DOHH2 (cell line): Measurements from ENCODE around the gene PUS10.

Experiments
- H3F3A ChIP-seq: fragments of 200-600 bp; sonication (generic), shearing (Covaris generic); 2 replicates; pipeline ENCODE4 v1.6.0; 2016; ENCODE audit warnings: antibody characterized with exemption, mild to moderate bottlenecking; ENCODE audit not compliant: control insufficient read depth, insufficient read depth
- H3K27ac ChIP-seq: fragments of 200-600 bp; sonication (generic); 2 replicates; pipeline ENCODE4 v1.5.1; 2014; ENCODE audit warnings: low read depth, mild to moderate bottlenecking, low read length, moderate library complexity
- H3K27me3 ChIP-seq: fragments of 200-600 bp; sonication (generic); 2 replicates; pipeline ENCODE4 v1.6.1; 2014; ENCODE audit warnings: mild to moderate bottlenecking, low read length, mixed read lengths; ENCODE audit not compliant: control insufficient read depth
- H3K36me3 ChIP-seq: fragments of 200-600 bp; sonication (generic); 2 replicates; pipeline ENCODE4 v1.6.1; 2014; ENCODE audit warnings: mild to moderate bottlenecking, low read length, moderate library complexity, mixed read lengths; ENCODE audit not compliant: control insufficient read depth
- H3K4me1 ChIP-seq: fragments of 200-600 bp; sonication (generic); 2 replicates; pipeline ENCODE4 v1.6.1; 2014; ENCODE audit warnings: mild to moderate bottlenecking, low read length, mixed read lengths; ENCODE audit not compliant: control insufficient read depth
- H3K4me2 ChIP-seq: fragments of 200-600 bp; sonication (generic); 2 replicates; pipeline ENCODE4 v1.6.0; 2014; ENCODE audit warnings: mild to moderate bottlenecking, low read length, moderate library complexity
- H3K4me3 ChIP-seq: fragments of 200-600 bp; sonication (generic); 2 replicates; pipeline ENCODE4 v1.5.1; 2014; ENCODE audit warnings: mild to moderate bottlenecking, low read length, mixed read lengths
- H3K79me2 ChIP-seq: fragments of 200-600 bp; sonication (generic); 2 replicates; pipeline ENCODE4 v1.6.1; 2014; ENCODE audit warnings: mild to moderate bottlenecking, low read length, mixed read lengths; ENCODE audit not compliant: control insufficient read depth
- H3K9me2 ChIP-seq: fragments of 200-600 bp; sonication (generic); replicated peaks from 2 replicates; pipeline ENCODE4 v1.6.1; 2014; ENCODE audit warnings: mild to moderate bottlenecking, low read length, mixed read lengths; ENCODE audit not compliant: control insufficient read depth
- H3K9me3 ChIP-seq: fragments of 200-600 bp; sonication (generic); 2 replicates; pipeline ENCODE4 v1.6.1; 2014; ENCODE audit warnings: antibody characterized with exemption, low read length, mixed read lengths; ENCODE audit not compliant: control insufficient read depth, insufficient read depth
- H4K20me1 ChIP-seq: fragments of 200-600 bp; sonication (generic); 2 replicates; pipeline ENCODE4 v1.6.0; 2014; ENCODE audit warnings: low read depth, mild to moderate bottlenecking, antibody characterized with exemption, low read length, moderate library complexity; ENCODE audit not compliant: control insufficient read depth, insufficient read depth
- EZH2phosphoT487 ChIP-seq: fragments of 200-600 bp; sonication (generic); IDR thresholded peaks from 2 replicates; pipeline ENCODE4 v1.6.1; 2017; ENCODE audit warnings: borderline replicate concordance, mild to moderate bottlenecking, antibody characterized with exemption, low read length, moderate library complexity, mixed read lengths
- TF ChIP-seq, protein P1 (sequence below): fragments of 200-600 bp; sonication (generic); IDR thresholded peaks from one replicate; pipeline ENCODE4 v1.5.1; 2014; ENCODE audit warnings: antibody characterized with exemption, mild to moderate bottlenecking, low read depth, low read length; ENCODE audit not compliant: poor library complexity, severe bottlenecking

PUS10 gene

DNA sequence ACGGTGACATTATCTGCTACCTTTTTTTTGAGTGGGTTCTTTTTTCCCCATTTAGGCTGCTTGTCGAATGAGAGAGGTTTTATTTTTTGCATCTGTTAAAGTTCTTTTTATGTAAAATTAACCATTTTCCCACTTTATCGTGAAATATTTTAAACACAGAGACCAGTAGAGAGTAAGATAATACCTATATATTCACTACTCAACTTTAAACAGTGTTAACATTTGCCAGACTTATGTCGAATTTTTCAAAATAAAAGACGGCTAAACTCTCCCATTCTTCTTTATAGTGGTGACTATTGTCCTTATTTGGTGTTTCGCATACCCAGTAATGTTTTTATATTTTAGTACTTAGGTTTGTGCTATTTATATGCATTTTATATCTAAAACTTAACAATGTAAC lies 743 bp upstream of the PUS10 start:
- Histone ChIP-seq H3K9me3 (peaks cover 6% of the 10 kb centered on the region; the same call in 1 of the 2 replicates), H3K79me2 (peaks cover 80% of the 10 kb centered on the region), H3K9me2 (no peaks in the 10 kb centered on the region), H3K36me3 (peaks cover 24% of the 10 kb centered on the region), H3K4me3 (peak overlapping the region; percentile 91), H3F3A (no peaks in the 10 kb centered on the region), H3K27ac (0 out of 2 replicates have a peak overlapping the region, but pooled peaks have one; percentile 81), H3K4me2 (peak overlapping the region; percentile 91), H3K27me3 (no peaks in the 10 kb centered on the region), H4K20me1 (no peaks in the 10 kb centered on the region), H3K4me1 (peaks cover 23% of the 10 kb centered on the region)
- TF ChIP-seq EZH2phosphoT487 = no peak
- TF ChIP-seq, protein P1, sequence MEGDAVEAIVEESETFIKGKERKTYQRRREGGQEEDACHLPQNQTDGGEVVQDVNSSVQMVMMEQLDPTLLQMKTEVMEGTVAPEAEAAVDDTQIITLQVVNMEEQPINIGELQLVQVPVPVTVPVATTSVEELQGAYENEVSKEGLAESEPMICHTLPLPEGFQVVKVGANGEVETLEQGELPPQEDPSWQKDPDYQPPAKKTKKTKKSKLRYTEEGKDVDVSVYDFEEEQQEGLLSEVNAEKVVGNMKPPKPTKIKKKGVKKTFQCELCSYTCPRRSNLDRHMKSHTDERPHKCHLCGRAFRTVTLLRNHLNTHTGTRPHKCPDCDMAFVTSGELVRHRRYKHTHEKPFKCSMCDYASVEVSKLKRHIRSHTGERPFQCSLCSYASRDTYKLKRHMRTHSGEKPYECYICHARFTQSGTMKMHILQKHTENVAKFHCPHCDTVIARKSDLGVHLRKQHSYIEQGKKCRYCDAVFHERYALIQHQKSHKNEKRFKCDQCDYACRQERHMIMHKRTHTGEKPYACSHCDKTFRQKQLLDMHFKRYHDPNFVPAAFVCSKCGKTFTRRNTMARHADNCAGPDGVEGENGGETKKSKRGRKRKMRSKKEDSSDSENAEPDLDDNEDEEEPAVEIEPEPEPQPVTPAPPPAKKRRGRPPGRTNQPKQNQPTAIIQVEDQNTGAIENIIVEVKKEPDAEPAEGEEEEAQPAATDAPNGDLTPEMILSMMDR = no peak

DNA sequence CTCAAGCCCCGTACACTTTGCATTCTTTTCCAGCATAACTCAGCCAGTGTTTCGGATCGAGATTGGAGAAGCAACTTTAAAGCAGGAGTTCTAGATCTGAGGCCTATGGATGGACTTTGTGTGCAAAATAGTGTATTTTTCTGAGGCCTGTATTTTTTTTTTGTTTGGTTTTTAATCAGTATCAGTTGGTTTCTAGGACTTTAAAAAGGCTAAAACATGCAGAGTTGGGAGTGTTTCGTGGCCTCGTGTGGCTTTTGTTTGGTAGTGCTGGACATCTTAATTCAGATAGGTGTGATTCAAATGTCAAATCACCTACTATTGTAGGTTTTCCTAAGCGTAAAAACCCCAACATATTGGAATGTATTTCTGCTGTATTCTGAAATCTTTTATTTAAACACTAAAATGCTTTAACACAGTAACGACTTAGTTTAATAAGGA lies 282 bp upstream of the PUS10 start:
- Histone ChIP-seq H3K27ac (peak overlapping the region; percentile 81), H3F3A (no peaks in the 10 kb centered on the region), H3K36me3 (peaks cover 23% of the 10 kb centered on the region), H3K9me3 (peaks cover 6% of the 10 kb centered on the region; the same call in 1 of the 2 replicates), H3K4me2 (peak overlapping the region; percentile 91), H3K4me3 (peak overlapping the region; percentile 91), H3K9me2 (no peaks in the 10 kb centered on the region), H3K27me3 (no peaks in the 10 kb centered on the region), H3K4me1 (peaks cover 23% of the 10 kb centered on the region), H3K79me2 (peaks cover 75% of the 10 kb centered on the region), H4K20me1 (no peaks in the 10 kb centered on the region)
- TF ChIP-seq, protein P1 = no peak
- no peak for TF ChIP-seq EZH2phosphoT487

GRCh38 chr2:61017003-61017555 lies 976 bp downstream of the PUS10 start:
- Histone ChIP-seq H3K4me1 (peaks cover 23% of the 10 kb centered on the region), H3K79me2 (peaks cover 63% of the 10 kb centered on the region), H4K20me1 (no peaks in the 10 kb centered on the region), H3K36me3 (peaks cover 17% of the 10 kb centered on the region), H3F3A (no peaks in the 10 kb centered on the region), H3K27ac (peak overlapping the region; percentile 81), H3K4me2 (peak overlapping the region; percentile 91), H3K9me3 (peaks cover 6% of the 10 kb centered on the region; the same call in 1 of the 2 replicates), H3K9me2 (no peaks in the 10 kb centered on the region), H3K4me3 (peak overlapping the region; percentile 91), H3K27me3 (no peaks in the 10 kb centered on the region)
- TF ChIP-seq, protein P1 = no peak
- TF ChIP-seq EZH2phosphoT487 = no peak
